NCI-H1092 treated with DMSO at 0.1 percent for 48 hours (cell line): ENCODE data around the gene ADAMTSL4.

ENCODE experiments used
- DNase-seq: peaks from one replicate; lab custom pipeline; 2025; lab: John Stamatoyannopoulos, UW

Gene ADAMTSL4

GRCh38 chr1:150534002-150534401 lies 15.2 kb upstream of the ADAMTSL4 start:
- DNase-seq: no peak

- no peak for DNase-seq
Measured at GRCh38 chr1:150535511-150536287, 13.5 kb upstream of the ADAMTSL4 start.

GRCh38 chr1:150536836-150537731 lies 12.1 kb upstream of the ADAMTSL4 start:
- no peak for DNase-seq

GRCh38 chr1:150537732-150538684 lies 11.2 kb upstream of the ADAMTSL4 start:
- no peak for DNase-seq

- DNase-seq: peak; percentile 96
Measured at GRCh38 chr1:150543500-150544143, 5.6 kb upstream of the ADAMTSL4 start.

GRCh38 chr1:150544204-150544603 lies 5.0 kb upstream of the ADAMTSL4 start:
- peak; percentile 85 for DNase-seq

- no peak for DNase-seq
Measured at GRCh38 chr1:150545486-150546032, 3.6 kb upstream of the ADAMTSL4 start.

GRCh38 chr1:150546294-150546937 lies 2.8 kb upstream of the ADAMTSL4 start:
- no peak for DNase-seq

- DNase-seq: no peak
Measured at GRCh38 chr1:150548324-150548631, 930 bp upstream of the ADAMTSL4 start.

- DNase-seq: no peak
Measured at GRCh38 chr1:150549496-150550221, 451 bp downstream of the ADAMTSL4 start.

GRCh38 chr1:150550222-150551050 lies 1.2 kb downstream of the ADAMTSL4 start:
- DNase-seq: no peak

- DNase-seq: no peak
Measured at GRCh38 chr1:150551051-150551783, 2.0 kb downstream of the ADAMTSL4 start.

GRCh38 chr1:150551784-150552127 lies 2.5 kb downstream of the ADAMTSL4 start:
- no peak for DNase-seq

- no peak for DNase-seq
Measured at GRCh38 chr1:150552128-150552910, 3.1 kb downstream of the ADAMTSL4 start.

GRCh38 chr1:150552911-150553289 lies 3.7 kb downstream of the ADAMTSL4 start:
- no peak for DNase-seq

- no peak for DNase-seq
Measured at GRCh38 chr1:150553392-150554085, 4.3 kb downstream of the ADAMTSL4 start.

- no peak for DNase-seq
Measured at GRCh38 chr1:150554086-150554452, 4.9 kb downstream of the ADAMTSL4 start.
